Measurements from ENCODE around the gene CCDC134. TPM values are rescaled to one million over a fixed set of nuclear protein-coding genes. Genes with fewer than 3 reads are reported as not detected.

Gene CCDC134
- polyA plus RNA-seq, 1 experiment: 6.0 TPM

- ChIA-PET CTCF (no interaction called here), POLR2A (no interaction called here)
- H3K27me3 ChIP-seq (ENCODE audit: control insufficient read depth, insufficient read depth, low read length): no peaks in the 10 kb centered on the region
- no peaks in the 10 kb centered on the region for H3K36me3 ChIP-seq (ENCODE audit: control insufficient read depth, insufficient read depth, low read length)
- TF ChIP-seq, protein P1, sequence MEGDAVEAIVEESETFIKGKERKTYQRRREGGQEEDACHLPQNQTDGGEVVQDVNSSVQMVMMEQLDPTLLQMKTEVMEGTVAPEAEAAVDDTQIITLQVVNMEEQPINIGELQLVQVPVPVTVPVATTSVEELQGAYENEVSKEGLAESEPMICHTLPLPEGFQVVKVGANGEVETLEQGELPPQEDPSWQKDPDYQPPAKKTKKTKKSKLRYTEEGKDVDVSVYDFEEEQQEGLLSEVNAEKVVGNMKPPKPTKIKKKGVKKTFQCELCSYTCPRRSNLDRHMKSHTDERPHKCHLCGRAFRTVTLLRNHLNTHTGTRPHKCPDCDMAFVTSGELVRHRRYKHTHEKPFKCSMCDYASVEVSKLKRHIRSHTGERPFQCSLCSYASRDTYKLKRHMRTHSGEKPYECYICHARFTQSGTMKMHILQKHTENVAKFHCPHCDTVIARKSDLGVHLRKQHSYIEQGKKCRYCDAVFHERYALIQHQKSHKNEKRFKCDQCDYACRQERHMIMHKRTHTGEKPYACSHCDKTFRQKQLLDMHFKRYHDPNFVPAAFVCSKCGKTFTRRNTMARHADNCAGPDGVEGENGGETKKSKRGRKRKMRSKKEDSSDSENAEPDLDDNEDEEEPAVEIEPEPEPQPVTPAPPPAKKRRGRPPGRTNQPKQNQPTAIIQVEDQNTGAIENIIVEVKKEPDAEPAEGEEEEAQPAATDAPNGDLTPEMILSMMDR (IDR thresholded peaks at IDR 0.05; ENCODE audit: insufficient read depth, low read depth, low read length): no peak
- H3K4me3 ChIP-seq (ENCODE audit: low read depth, low read length): no peak overlapping the region
- no peak for DNase-seq (ENCODE audit: low read depth)
These were observed 28.3 kb upstream of the CCDC134 start for GRCh38 chr22:41772198-41772597.

DNA sequence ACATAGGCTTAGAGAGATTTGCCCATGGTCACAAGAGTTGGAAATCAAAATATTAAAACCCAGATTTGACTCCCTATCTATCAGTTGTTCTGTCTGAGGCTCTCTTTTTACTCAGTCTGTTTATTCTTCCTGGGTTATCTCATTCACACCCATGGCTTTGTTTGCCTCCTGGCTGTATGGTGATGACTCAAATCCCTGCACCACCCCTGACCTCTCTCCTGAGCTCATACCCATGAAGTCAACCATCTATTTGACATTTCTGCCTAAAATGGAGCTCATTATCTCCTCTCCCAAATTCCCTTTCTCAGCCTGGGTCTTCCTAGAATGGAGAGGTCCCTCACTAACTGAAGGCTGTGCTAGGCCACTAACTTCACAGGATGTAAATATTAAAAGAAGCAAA is 27.8 kb upstream of the CCDC134 start:
- TF ChIP-seq, protein P1 (IDR thresholded peaks at IDR 0.05; ENCODE audit: insufficient read depth, low read depth, low read length): no peak

DNA sequence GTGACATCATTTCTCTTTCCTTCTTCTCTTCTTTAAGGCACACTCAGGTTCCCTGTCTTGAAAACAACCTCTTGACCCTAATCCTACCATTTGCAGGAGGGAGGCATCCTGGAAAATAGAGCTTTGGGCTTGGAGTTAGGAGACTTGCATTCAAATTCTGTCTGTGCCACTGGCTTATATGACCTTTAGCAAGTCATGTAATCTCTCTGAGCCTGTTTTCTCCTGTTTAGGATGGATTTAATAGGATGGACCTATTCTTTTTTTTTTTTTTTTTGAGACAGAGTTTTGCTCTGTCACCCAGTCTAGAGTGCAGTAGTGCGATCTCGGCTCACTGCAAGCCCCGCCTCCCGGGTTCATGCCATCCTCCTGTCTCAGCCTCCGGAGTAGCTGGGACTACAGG is 25.1 kb upstream of the CCDC134 start:
- Histone ChIP-seq H3K4me3 (ENCODE audit: low read depth, low read length) (no peak overlapping the region), H3K27me3 (ENCODE audit: control insufficient read depth, insufficient read depth, low read length) (no peaks in the 10 kb centered on the region), H3K36me3 (ENCODE audit: control insufficient read depth, insufficient read depth, low read length) (no peaks in the 10 kb centered on the region)
- TF ChIP-seq, protein P1 (IDR thresholded peaks at IDR 0.05; ENCODE audit: insufficient read depth, low read depth, low read length): no peak
- POLR2A ChIA-PET: no interaction called here
- DNase-seq (ENCODE audit: low read depth): no peak
- CTCF ChIA-PET: no interaction called here

More for the DNA sequence above, 27.8 kb upstream of the CCDC134 start:
- no peaks in the 10 kb centered on the region for H3K27me3 ChIP-seq (ENCODE audit: control insufficient read depth, insufficient read depth, low read length)
- no peak overlapping the region for H3K4me3 ChIP-seq (ENCODE audit: low read depth, low read length)
- POLR2A ChIA-PET: no interaction called here
- CTCF ChIA-PET: interaction anchor here (0.7 kb wide), 1 partner anchor 17 kb away, joined by 3 read pairs; no protein-coding TSS in a partner anchor
- DNase-seq (ENCODE audit: low read depth): no peak
- H3K36me3 ChIP-seq (ENCODE audit: control insufficient read depth, insufficient read depth, low read length): no peaks in the 10 kb centered on the region

GRCh38 chr22:41775976-41776375 is 24.5 kb upstream of the CCDC134 start:
- no peaks in the 10 kb centered on the region for H3K36me3 ChIP-seq (ENCODE audit: control insufficient read depth, insufficient read depth, low read length)
- DNase-seq (ENCODE audit: low read depth): no peak
- CTCF ChIA-PET: no interaction called here
- H3K27me3 ChIP-seq (ENCODE audit: control insufficient read depth, insufficient read depth, low read length): no peaks in the 10 kb centered on the region
- H3K4me3 ChIP-seq (ENCODE audit: low read depth, low read length): no peak overlapping the region
- TF ChIP-seq, protein P1 (IDR thresholded peaks at IDR 0.05; ENCODE audit: insufficient read depth, low read depth, low read length): no peak
- POLR2A ChIA-PET: no interaction called here

DNA sequence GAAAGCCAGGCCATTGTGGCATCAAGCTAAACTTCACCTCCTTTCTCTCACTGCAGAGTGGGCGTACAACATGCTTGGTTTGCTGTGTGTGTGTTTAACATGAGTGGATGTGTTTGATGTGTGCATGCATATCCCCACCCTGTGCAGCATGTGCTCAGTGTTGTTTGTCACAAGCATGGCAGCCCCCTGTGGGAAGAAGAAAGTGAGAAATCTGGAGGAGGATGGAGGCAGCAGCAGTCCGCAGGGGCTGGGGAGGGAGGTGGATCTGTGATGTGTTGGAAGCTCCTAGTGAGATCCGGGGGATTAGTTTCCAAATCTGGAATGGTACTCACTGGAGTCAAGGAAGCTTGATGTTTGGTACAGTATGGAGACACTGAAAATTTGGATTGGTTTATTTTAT is 24.1 kb upstream of the CCDC134 start:
- no peaks in the 10 kb centered on the region for H3K36me3 ChIP-seq (ENCODE audit: control insufficient read depth, insufficient read depth, low read length)
- no peak for DNase-seq (ENCODE audit: low read depth)
- ChIA-PET POLR2A (no interaction called here), CTCF (interaction anchor here (0.7 kb wide), 3 partner anchors 20 to 293 kb away, joined by 3 to 4 read pairs (median 3); no protein-coding TSS in a partner anchor)
- no peaks in the 10 kb centered on the region for H3K27me3 ChIP-seq (ENCODE audit: control insufficient read depth, insufficient read depth, low read length)
- TF ChIP-seq, protein P1 (IDR thresholded peaks at IDR 0.05; ENCODE audit: insufficient read depth, low read depth, low read length): no peak
- H3K4me3 ChIP-seq (ENCODE audit: low read depth, low read length): no peak overlapping the region

Measured in BJ (cell line).